Measurements from ENCODE around the gene MRI1. TPM values are rescaled to one million over a fixed set of nuclear protein-coding genes. Genes with fewer than 3 reads are reported as not detected.

MRI1 gene
- total RNA-seq, 2 donors from 2014 or later = 19.6 to 29.6 TPM

- no peak for TF ChIP-seq CTCF (conservative IDR thresholded peaks at IDR 0.05)
- peaks cover 18% of the 10 kb centered on the region for H3K36me3 ChIP-seq (ENCODE audit: control insufficient read depth, insufficient read depth, low read length)
- H3K9ac ChIP-seq (ENCODE audit: extremely low read depth, low read length, poor library complexity, severe bottlenecking) = no peak overlapping the region
- WGBS, 2 experiments (ENCODE audit: insufficient coverage in 1 of 2, insufficient read length in 1 of 2) = 90 to 100% methylated on average over 6 to 8 of the region's 8 CpGs
- no peaks in the 10 kb centered on the region for H3K9me3 ChIP-seq (ENCODE audit: control insufficient read depth, low read length)
- no peaks in the 10 kb centered on the region for H3K27me3 ChIP-seq (ENCODE audit: control insufficient read depth, insufficient read depth, low read length, poor library complexity, severe bottlenecking)
- H3K27ac Mint-ChIP-seq = no peak overlapping the region
- peaks cover 8% of the 10 kb centered on the region for H3K4me1 Mint-ChIP-seq
- no peaks in the 10 kb centered on the region for H3K27me3 Mint-ChIP-seq (ENCODE audit: insufficient read depth)
- H3K4me3 Mint-ChIP-seq = no peak overlapping the region
- H3K9me3 Mint-ChIP-seq = no peaks in the 10 kb centered on the region
- no peak for DNase-seq
- H3K36me3 Mint-ChIP-seq (ENCODE audit: low read depth) = peaks cover 62% of the 10 kb centered on the region
- H3K4me3 ChIP-seq (ENCODE audit: low read length) = no peak overlapping the region
- no peaks in the 10 kb centered on the region for H3K4me1 ChIP-seq (ENCODE audit: control insufficient read depth, insufficient read depth, low read length)
- H3K27ac ChIP-seq (ENCODE audit: low read depth, low read length) = no peak overlapping the region
These were observed 58.9 kb downstream of the MRI1 start for GRCh38 chr19:13823256-13823655.

Other genes with a start within 250 kb of the MRI1 start
- gene C19orf53, start 9.9 kb downstream of the MRI1 start, total RNA-seq = 100 to 1,000 TPM; 106 to 114 TPM
- gene ZSWIM4, start 30.9 kb downstream of the MRI1 start, total RNA-seq = 10 to 100 TPM; 30.0 to 41.9 TPM
- under 1 TPM in 1 of 2 donors, not detected in 1; 0.64 TPM for gene NANOS3, start 112.6 kb downstream of the MRI1 start, total RNA-seq
- gene BRME1, start 141.6 kb downstream of the MRI1 start, total RNA-seq = 1 to 10 TPM; 4.4 to 7.4 TPM
- 10 to 100 TPM; 45.1 to 55.9 TPM for gene CC2D1A, start 141.7 kb downstream of the MRI1 start, total RNA-seq
- gene PODNL1, start 173.9 kb downstream of the MRI1 start, total RNA-seq = under 1 TPM in 1 of 2 donors, not detected in 1; 0.29 TPM
- gene DCAF15, start 188.0 kb downstream of the MRI1 start, total RNA-seq = 10 to 100 TPM; 62.4 to 72.9 TPM
- 10 to 100 TPM; 17.1 to 24.3 TPM for gene RFX1, start 241.8 kb downstream of the MRI1 start, total RNA-seq